ENCODE measurements around the gene PRKRA.

DNA sequence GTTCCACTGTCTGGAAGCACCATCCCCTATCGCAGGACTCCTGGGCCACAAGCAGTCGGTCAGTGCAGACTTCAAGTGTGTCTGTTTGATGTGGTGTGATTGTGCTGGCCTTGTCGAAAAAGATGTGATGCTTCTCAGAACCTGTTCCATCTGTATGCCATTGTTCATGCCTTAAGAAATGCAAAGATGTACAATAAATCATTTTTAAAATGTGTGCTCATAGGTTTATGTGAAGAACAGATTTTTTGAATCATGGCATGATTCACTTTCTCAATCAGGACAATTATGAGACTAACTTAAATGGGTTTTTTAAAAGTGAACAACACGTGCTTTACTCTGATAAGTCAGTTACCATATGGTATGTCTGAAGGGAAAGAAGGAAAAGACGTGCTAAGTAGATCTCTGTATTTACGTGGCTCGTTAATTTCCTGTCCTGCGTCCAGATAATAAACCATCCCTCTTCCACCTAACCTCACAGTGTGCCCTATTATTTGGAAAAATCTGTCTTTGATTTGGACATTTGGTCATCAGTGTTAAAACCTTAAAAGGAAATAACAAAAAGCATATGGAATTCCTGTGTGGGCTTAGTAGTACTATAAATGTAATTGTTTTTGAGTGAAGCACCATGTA, 54.9 kb downstream of the PRKRA start:
- TF ChIP-seq CTCF (IDR thresholded peaks at IDR 0.05) (no peak), EZH2 (IDR thresholded peaks at IDR 0.05; ENCODE audit: borderline replicate concordance, insufficient read depth, low read depth, low read length, poor library complexity, severe bottlenecking) (no peak)

Measured in B cell (primary cell).